CD4-positive, alpha-beta T cell treated with Interleukin-2 at 100 ng/mL for 4 hours (primary cell): ENCODE results near the gene BCDIN3D.

Source experiments
- DNase-seq: peaks from one replicate; pipeline ENCODE4 v3.0.0-alpha.2; 2020; ENCODE audit warnings: low spot score

BCDIN3D gene

GRCh38 chr12:49796155-49796554 is 46.8 kb downstream of the BCDIN3D start:
- DNase-seq: no peak

- DNase-seq: no peak
Measured at GRCh38 chr12:49795654-49796105, 47.2 kb downstream of the BCDIN3D start.

- DNase-seq: no peak
Measured at GRCh38 chr12:49794811-49795653, 47.9 kb downstream of the BCDIN3D start.

DNA sequence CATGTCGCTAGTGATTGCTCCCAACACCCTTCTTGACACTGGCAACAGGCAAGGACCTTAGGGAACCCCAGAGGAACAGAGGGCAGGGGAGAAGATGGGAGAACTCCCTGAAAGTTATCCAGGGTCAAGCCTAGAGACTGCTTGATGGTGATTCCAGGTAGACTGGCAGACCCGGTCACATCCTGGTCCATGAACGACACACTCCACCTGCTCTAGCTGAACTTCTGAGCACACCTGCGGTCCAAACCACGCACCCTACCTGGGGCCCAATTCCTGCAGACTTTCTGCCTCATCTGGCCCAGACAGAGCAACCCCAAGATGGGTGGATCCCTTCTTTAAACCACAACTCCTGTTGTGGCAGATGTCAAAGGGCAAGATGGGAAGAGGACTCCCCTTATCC is 48.9 kb downstream of the BCDIN3D start:
- DNase-seq: no peak

DNA sequence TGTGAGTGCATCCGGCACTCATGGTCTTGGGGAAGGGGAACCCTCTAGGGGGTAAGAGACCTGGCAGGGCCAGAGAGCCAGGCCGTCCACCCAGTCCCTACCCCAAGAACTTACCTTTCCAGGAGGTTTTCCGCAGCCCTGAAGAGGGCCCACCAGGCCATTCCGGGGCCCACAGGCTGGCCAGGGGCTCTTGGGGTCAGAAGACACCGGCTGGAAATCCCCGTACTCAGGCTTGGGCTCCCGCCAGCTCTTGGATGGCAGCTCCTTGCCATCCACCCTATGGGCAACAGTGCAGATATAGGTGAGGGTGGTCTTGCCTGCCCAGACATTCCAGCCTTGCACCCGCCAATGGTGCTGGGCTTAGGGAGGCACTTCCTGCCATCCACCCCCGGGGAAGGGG is 49.3 kb downstream of the BCDIN3D start:
- DNase-seq: no peak

DNA sequence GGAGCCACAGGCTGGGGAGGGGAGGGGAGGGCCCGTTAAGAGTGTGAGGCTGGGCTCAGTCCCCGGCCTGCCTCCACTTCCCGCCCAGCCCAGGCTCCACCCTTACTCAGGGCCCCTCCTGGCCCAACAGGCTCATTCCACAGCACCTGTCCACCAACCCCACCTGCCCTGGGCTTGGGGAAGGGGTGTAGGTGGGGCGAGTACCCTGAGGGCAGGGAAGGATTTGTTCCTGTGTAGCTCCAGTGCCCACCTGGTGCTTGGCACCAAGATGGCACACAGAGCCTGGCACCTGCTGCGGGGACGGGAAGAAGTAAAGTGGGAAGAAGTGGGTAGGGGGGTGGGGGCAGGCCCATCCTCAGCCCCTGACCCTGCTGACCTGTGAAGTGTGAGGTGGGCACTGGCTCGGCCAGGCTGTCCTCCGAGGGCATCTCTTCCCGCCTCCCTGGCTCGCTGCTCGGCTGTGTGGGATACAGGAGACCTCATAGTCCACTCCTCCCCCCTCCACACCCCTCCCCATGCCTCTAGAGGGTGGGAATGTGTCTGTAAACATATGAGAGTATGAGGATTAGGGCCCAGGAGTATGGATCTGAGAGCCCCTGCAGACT is 49.8 kb downstream of the BCDIN3D start:
- DNase-seq: no peak

DNA sequence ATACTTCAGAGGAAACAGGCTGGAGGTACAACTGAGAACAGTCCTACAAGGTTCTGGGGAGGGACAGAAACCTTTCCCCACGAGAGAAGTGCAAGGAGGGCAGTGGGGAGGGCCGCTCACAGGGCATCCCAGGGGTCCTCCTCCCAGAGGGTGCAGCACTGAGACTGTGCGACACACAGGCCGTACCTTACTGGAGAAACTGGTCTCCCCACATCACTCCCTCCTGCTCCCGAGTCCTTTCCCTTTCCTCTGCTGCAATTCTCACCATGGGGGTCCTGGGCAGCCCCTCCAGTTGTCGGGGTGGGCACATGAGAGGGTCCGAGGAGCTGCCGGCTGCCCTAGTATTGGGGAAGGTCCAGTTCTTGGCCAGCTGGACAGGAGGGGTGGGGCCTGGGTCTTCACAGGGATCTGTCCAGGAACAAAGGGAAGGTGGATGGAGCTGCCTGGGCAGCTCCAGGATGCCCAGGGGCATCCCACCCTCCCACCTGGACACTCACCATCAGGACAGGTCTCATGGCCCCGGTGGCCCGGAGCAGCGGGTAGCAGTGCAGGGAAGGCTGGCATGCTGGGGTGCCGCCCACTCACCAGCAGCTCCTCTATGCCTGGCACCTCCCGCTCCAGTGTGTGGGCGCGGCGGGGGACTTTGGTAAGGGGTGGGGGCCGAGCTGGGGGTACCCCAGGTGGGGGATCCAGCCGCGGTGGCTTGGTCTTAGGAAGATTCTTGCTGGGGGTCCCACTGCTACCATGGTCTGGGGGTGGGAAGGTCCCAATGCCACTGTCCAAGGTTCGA is 50.5 kb downstream of the BCDIN3D start:
- DNase-seq: no peak

DNA sequence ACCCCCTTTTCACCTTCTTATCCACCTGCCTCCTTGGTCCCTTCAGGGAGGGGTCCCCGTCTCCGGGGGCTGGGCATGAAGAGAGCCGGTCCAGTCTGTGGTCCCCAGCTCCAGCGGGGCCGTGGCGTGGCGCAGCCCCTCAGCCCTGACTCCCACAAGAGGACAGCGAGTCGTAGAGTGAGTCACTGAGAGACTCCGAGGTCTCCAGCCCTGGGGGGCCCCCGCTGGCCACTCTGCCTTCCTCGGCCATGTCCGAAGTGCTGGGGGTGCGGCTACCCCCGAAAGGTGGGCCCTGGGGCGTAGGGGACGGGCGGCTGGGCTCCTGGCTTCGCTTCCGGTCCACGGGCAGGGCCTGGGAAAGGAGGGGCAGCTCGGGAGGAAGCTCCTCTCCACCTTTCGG is 51.2 kb downstream of the BCDIN3D start:
- DNase-seq: no peak

DNA sequence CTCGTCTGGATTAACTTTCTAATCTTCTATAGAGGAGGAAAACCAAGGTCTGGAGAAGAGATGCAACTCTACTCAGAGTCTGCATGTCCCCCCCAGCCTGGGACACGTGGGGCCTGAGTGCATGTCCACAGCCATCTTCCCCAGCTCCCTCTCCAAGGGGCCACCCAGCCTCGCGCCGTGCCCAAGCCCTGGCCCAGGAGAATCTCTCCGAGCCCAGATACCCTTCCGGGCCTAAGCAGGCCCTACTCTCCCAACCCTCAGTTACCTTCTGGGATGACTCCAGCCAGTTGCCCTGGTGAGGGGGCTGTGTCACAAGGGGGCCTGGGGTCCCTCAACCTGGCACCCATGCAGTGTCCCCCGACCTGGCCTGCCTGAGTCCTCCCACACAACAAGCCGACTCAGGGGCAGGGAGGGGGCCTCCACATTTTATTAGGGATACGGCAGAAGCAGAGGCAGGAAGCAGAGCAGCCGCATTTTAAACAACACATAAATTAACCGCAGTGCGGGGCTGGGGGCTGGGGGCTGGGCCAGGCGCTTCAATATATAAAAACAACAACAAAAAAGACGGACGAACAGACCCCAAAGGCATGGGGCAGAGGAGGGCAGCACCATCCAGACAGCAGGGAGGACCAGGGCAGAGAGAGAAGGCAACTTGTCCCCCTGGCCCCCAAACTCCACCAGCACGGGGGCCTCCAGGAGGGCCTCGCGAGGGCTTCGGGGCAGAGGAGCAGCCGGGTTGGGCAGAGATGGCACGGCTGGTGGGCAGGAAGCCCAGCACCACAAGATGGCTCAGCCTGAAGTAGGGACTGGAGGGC is 52.0 kb downstream of the BCDIN3D start:
- DNase-seq: no peak

DNA sequence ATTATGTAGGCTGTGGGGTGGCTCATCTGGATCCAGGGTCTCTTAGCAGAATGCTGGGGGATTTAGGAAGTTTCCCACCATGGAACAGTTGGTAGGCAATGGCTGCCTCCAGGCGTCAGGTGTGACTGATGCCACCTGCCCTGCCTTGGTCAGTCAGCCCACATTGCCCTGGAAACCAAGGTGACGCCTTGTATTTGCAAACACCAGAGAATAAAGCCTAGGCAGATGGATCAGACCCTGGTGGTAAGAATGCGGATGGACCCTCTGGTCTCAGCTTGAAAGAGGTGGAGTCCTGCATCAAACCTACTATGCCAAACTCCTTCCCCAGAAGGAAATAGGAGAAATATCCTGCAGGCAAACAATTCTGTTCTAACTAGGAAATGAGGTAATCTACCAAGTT is 52.9 kb downstream of the BCDIN3D start:
- no peak for DNase-seq

DNA sequence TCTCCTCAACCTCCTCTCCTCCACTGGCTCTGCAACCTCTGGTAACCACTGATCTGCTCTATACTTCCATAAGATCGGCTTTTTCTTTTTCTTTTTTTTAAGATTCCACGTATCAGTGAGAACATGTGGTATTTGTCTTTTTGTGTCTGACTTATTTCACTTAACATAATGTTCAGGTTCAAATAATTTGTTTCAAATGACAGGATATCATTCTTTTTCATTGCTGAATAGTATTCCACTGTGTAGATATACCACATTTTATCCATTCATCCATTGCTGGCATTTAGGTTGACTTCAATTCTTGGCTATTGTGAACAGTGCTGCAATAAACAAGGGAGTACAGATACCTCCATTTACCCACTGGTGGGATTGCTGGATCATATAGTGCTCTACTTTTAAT is 55.2 kb downstream of the BCDIN3D start:
- no peak for DNase-seq
